ENCODE results near the gene GRID2. TPM values are rescaled to one million over a fixed set of nuclear protein-coding genes. Genes with fewer than 3 reads are reported as not detected.

The GRID2 gene
- total RNA-seq, 1 experiment from 2014 or later, result 2.2 TPM

GRCh38 chr4:92551616-92552015 lies 247.8 kb downstream of the GRID2 start:
- H3K4me2 ChIP-seq (ENCODE audit: low read length), result no peak overlapping the region
- no peaks in the 10 kb centered on the region for H3K79me2 ChIP-seq (ENCODE audit: low read length)
- ATAC-seq (no peak), DNase-seq (no peak)
- intact Hi-C loops (cut with micrococcal nuclease), result loop anchor here (5.0 to 10.0 kb wide), 3 partner anchors 167 to 379 kb away; no protein-coding TSS in a partner anchor
- H4K20me1 ChIP-seq (ENCODE audit: low read length), result no peaks in the 10 kb centered on the region
- H3K9me2 ChIP-seq (replicated peaks; ENCODE audit: low read length), result no peaks in the 10 kb centered on the region
- no TSS peak for BruUV-seq (replicated peaks)
- no peak overlapping the region for H3K4me3 ChIP-seq (ENCODE audit: low read length)
- no peak overlapping the region for H3K9ac ChIP-seq (ENCODE audit: low read length)
- ChIA-PET CTCF (no interaction called here), POLR2A (ENCODE audit: unreplicated experiment) (no interaction called here)
- no peak overlapping the region for H2AFZ ChIP-seq (ENCODE audit: low read length)
- no peaks in the 10 kb centered on the region for H3K36me3 ChIP-seq (ENCODE audit: low read depth, low read length)
- H3K4me1 ChIP-seq (ENCODE audit: insufficient read depth, low read length), result no peaks in the 10 kb centered on the region
- no peak overlapping the region for H3K27ac ChIP-seq (ENCODE audit: low read length)
- H3K9me3 ChIP-seq (ENCODE audit: low read length), result no peaks in the 10 kb centered on the region
- TF ChIP-seq EZH2 (IDR thresholded peaks at IDR 0.05; ENCODE audit: low read length, unreplicated experiment), result no peak
- TF ChIP-seq CTCF (conservative IDR thresholded peaks at IDR 0.05; ENCODE audit: low read depth, low read length), result peak; percentile 21; the same call in 1 of the 2 replicates
- H3F3A ChIP-seq (ENCODE audit: low read length, unreplicated experiment), result no peaks in the 10 kb centered on the region
- no peaks in the 10 kb centered on the region for H3K27me3 ChIP-seq (ENCODE audit: low read length)

- H3K4me1 ChIP-seq (ENCODE audit: insufficient read depth, low read length), result no peaks in the 10 kb centered on the region
- no peak overlapping the region for H3K4me2 ChIP-seq (ENCODE audit: low read length)
- no peak for ATAC-seq
- H3F3A ChIP-seq (ENCODE audit: low read length, unreplicated experiment), result no peaks in the 10 kb centered on the region
- H3K4me3 ChIP-seq (ENCODE audit: low read length), result no peak overlapping the region
- H3K9ac ChIP-seq (ENCODE audit: low read length), result no peak overlapping the region
- H3K27me3 ChIP-seq (ENCODE audit: low read length), result no peaks in the 10 kb centered on the region
- H3K27ac ChIP-seq (ENCODE audit: low read length), result no peak overlapping the region
- POLR2A ChIA-PET (ENCODE audit: unreplicated experiment), result no interaction called here
- TF ChIP-seq EZH2 (IDR thresholded peaks at IDR 0.05; ENCODE audit: low read length, unreplicated experiment) (no peak), CTCF (conservative IDR thresholded peaks at IDR 0.05; ENCODE audit: low read depth, low read length) (no peak), EZH2phosphoT487 (IDR thresholded peaks at IDR 0.05; ENCODE audit: borderline replicate concordance, low read length) (no peak)
- no peaks in the 10 kb centered on the region for H3K79me2 ChIP-seq (ENCODE audit: low read length)
- H3K9me2 ChIP-seq (replicated peaks; ENCODE audit: low read length), result no peaks in the 10 kb centered on the region
- intact Hi-C loops (cut with micrococcal nuclease), result no loop called here
- no peaks in the 10 kb centered on the region for H3K36me3 ChIP-seq (ENCODE audit: low read depth, low read length)
- no peak overlapping the region for H2AFZ ChIP-seq (ENCODE audit: low read length)
- H3K9me3 ChIP-seq (ENCODE audit: low read length), result no peaks in the 10 kb centered on the region
- CTCF ChIA-PET, result no interaction called here
- no peaks in the 10 kb centered on the region for H4K20me1 ChIP-seq (ENCODE audit: low read length)
- BruUV-seq (replicated peaks), result no TSS peak
- no peak for DNase-seq
Observed at GRCh38 chr4:92566269-92566668, 262.5 kb downstream of the GRID2 start.

- no TSS peak for BruUV-seq (replicated peaks)
Observed at GRCh38 chr4:92580816-92581215, 277.1 kb downstream of the GRID2 start.

More at GRCh38 chr4:92580816-92581215, 277.1 kb downstream of the GRID2 start:
- DNase-seq (no peak), ATAC-seq (no peak)
- Histone ChIP-seq H3K9me3 (ENCODE audit: low read length) (no peaks in the 10 kb centered on the region), H3K79me2 (ENCODE audit: low read length) (no peaks in the 10 kb centered on the region), H3K27ac (ENCODE audit: low read length) (no peak overlapping the region), H3K9me2 (replicated peaks; ENCODE audit: low read length) (no peaks in the 10 kb centered on the region), H3K4me3 (ENCODE audit: low read length) (no peak overlapping the region), H3K4me1 (ENCODE audit: insufficient read depth, low read length) (no peaks in the 10 kb centered on the region), H4K20me1 (ENCODE audit: low read length) (no peaks in the 10 kb centered on the region), H3K4me2 (ENCODE audit: low read length) (no peak overlapping the region), H3K9ac (ENCODE audit: low read length) (no peak overlapping the region), H3K36me3 (ENCODE audit: low read depth, low read length) (no peaks in the 10 kb centered on the region), H3K27me3 (ENCODE audit: low read length) (no peaks in the 10 kb centered on the region), H3F3A (ENCODE audit: low read length, unreplicated experiment) (no peaks in the 10 kb centered on the region), H2AFZ (ENCODE audit: low read length) (no peak overlapping the region)
- TF ChIP-seq EZH2 (IDR thresholded peaks at IDR 0.05; ENCODE audit: low read length, unreplicated experiment) (no peak), EZH2phosphoT487 (IDR thresholded peaks at IDR 0.05; ENCODE audit: borderline replicate concordance, low read length) (no peak), CTCF (conservative IDR thresholded peaks at IDR 0.05; ENCODE audit: low read depth, low read length) (no peak)
- intact Hi-C loops (cut with micrococcal nuclease), result no loop called here
- CTCF ChIA-PET, result no interaction called here
- POLR2A ChIA-PET (ENCODE audit: unreplicated experiment), result no interaction called here
